Measurements from ENCODE around the gene STARD5.
"Not testable (repeated sequence)": the region's sequence is repeated elsewhere in the genome, so short reads cannot be mapped to it uniquely, and the experiment has no call there.

The STARD5 gene

DNA sequence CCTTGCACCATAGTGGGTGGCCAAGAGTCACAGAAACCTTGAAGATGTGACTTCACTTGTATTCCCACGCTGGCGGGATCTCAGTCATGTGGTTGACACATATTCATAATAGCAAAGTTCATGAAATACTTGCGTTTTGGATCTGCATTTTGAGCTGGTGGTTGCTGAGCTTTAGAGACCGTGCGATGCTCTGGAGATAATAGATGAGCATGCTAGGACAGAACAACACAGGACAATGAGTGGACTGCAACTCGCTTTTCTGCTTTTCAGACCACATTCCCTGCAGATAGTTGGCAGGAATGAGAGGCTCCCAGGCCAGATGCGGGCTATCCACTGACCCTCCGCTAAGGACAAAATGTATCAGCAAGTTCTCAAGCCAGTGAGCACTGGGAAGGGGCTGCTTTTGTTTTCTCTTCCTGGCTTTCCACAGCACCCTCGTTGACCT is 13.8 kb upstream of the STARD5 start:
- Histone ChIP-seq H3K27ac (ENCODE audit: low read length) (no peak overlapping the region), H3K36me3 (ENCODE audit: control insufficient read depth, insufficient read depth, low read length) (no peaks in the 10 kb centered on the region), H3K4me3 (ENCODE audit: low read length) (no peak overlapping the region), H3K4me1 (ENCODE audit: control insufficient read depth, insufficient read depth, low read length) (no peaks in the 10 kb centered on the region; the same call in 1 of the 2 replicates), H3K27me3 (ENCODE audit: control insufficient read depth, insufficient read depth, low read length) (no peaks in the 10 kb centered on the region), H3K9me3 (ENCODE audit: control insufficient read depth, insufficient read depth, low read length) (no peaks in the 10 kb centered on the region)
- DNase-seq (ENCODE audit: low read depth, low spot score) = no peak
- WGBS (ENCODE audit: insufficient coverage, insufficient read length) = no CpG with 5 or more reads among the region's 9 CpGs

DNA sequence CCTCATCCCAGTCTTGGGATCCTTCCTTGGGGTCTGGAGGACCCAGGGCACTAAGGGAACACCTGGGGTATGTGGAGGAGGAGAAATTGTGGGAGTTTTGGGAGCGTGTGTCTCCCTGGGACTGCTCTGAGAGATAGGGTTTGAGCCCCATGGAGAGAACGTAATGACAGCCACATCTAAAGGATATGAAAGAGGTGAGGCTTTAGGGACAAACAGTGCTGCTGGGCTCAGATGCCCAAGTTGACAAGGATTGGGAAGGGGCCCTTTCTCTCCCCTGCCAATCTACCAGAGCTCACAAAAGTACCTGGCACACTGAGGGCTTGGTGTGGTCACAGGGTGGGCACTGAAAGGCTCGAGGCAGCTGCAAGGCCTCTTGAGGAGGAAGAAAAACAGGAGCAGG is 13.3 kb upstream of the STARD5 start:
- no peaks in the 10 kb centered on the region for H3K27me3 ChIP-seq (ENCODE audit: control insufficient read depth, insufficient read depth, low read length)
- no peak overlapping the region for H3K27ac ChIP-seq (ENCODE audit: low read length)
- no peaks in the 10 kb centered on the region for H3K36me3 ChIP-seq (ENCODE audit: control insufficient read depth, insufficient read depth, low read length)
- H3K4me3 ChIP-seq (ENCODE audit: low read length) = no peak overlapping the region
- H3K4me1 ChIP-seq (ENCODE audit: control insufficient read depth, insufficient read depth, low read length) = no peaks in the 10 kb centered on the region; the same call in 1 of the 2 replicates
- DNase-seq (ENCODE audit: low read depth, low spot score) = no peak
- no CpG with 5 or more reads among the region's 3 CpGs for WGBS (ENCODE audit: insufficient coverage, insufficient read length)
- no peaks in the 10 kb centered on the region for H3K9me3 ChIP-seq (ENCODE audit: control insufficient read depth, insufficient read depth, low read length)

DNA sequence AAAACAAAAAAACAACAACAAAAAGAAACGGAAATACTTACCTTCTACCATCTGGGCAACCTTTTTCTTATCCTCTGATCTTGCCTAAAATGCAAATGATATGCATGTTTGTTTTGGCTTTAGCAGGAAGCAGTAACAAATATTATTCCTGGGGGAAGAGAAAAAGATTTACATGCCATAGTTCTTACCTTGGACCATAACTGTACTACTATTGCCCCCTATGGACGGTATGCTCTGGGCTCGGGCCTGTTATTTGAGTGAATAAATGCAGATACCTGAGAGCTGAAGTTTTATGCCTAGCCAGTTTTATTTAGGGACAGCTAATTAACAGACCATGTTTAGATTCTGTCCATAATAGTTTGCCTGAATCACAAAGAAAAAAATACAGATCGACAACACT is 12.6 kb upstream of the STARD5 start:
- Histone ChIP-seq H3K36me3 (ENCODE audit: control insufficient read depth, insufficient read depth, low read length) (no peaks in the 10 kb centered on the region), H3K27ac (ENCODE audit: low read length) (no peak overlapping the region), H3K9me3 (ENCODE audit: control insufficient read depth, insufficient read depth, low read length) (no peaks in the 10 kb centered on the region), H3K4me3 (ENCODE audit: low read length) (no peak overlapping the region), H3K4me1 (ENCODE audit: control insufficient read depth, insufficient read depth, low read length) (no peaks in the 10 kb centered on the region; the same call in 1 of the 2 replicates), H3K27me3 (ENCODE audit: control insufficient read depth, insufficient read depth, low read length) (no peaks in the 10 kb centered on the region)
- WGBS (ENCODE audit: insufficient coverage, insufficient read length) = no CpG with 5 or more reads among the region's 4 CpGs
- no peak for DNase-seq (ENCODE audit: low read depth, low spot score)

DNA sequence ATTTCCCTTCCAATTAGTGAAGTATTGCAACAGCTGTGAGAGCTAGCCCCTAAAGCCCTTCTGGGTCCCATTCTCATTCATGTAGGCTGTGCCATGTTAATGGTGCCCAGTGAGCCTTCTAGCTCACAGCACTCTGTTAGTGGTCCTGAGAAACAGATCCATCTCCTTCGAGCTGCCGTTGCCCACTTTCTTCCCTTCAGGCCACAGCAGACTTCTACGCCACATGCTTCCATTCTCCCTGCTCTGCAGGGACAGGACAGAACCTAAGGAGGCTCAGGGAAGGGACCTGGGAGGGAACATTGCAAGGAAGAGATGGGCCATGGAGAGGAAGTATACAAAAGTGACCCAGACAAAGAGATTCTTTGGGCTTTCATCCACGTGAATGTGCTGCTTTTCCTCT is 11.7 kb upstream of the STARD5 start:
- no peaks in the 10 kb centered on the region for H3K27me3 ChIP-seq (ENCODE audit: control insufficient read depth, insufficient read depth, low read length)
- no peak overlapping the region for H3K27ac ChIP-seq (ENCODE audit: low read length)
- no peaks in the 10 kb centered on the region; the same call in 1 of the 2 replicates for H3K4me1 ChIP-seq (ENCODE audit: control insufficient read depth, insufficient read depth, low read length)
- no peaks in the 10 kb centered on the region for H3K36me3 ChIP-seq (ENCODE audit: control insufficient read depth, insufficient read depth, low read length)
- H3K4me3 ChIP-seq (ENCODE audit: low read length) = no peak overlapping the region
- no peaks in the 10 kb centered on the region for H3K9me3 ChIP-seq (ENCODE audit: control insufficient read depth, insufficient read depth, low read length)
- no peak for DNase-seq (ENCODE audit: low read depth, low spot score)
- no CpG with 5 or more reads among the region's 4 CpGs for WGBS (ENCODE audit: insufficient coverage, insufficient read length)

DNA sequence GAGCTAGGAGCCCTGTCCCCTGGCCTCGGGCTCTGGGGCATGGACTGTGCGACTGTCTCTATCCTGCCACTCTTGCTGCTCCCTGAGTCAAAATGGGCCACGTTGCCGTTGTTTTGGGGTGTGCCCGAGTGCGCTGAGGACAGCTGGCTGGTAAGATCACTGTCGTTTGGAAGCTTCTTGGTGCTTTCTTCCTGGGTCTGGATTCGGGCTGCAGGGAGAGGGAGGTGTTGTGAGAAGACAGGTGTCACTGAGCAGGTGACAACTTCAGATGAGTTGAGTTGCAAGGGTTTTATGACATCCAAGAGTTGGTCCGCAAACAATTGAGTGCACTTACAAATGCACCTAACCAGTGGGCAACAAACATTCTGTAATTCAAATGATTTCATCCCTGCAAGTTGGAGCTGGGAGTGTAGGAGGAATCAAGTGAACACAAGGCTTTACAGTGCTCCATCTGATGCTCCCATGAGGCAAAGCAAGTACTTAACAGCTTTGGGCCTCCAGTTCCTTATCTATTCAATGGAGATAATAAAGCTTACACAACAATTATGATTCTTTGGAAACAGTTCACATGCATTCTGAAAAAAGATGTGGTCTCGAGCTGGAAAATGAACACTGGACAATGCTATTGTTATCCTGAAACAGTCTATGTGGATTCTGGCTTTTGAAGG is 11.0 kb upstream of the STARD5 start:
- Histone ChIP-seq H3K4me3 (ENCODE audit: low read length) (no peak overlapping the region), H3K27ac (ENCODE audit: low read length) (no peak overlapping the region), H3K9me3 (ENCODE audit: control insufficient read depth, insufficient read depth, low read length) (no peaks in the 10 kb centered on the region), H3K27me3 (ENCODE audit: control insufficient read depth, insufficient read depth, low read length) (no peaks in the 10 kb centered on the region), H3K4me1 (ENCODE audit: control insufficient read depth, insufficient read depth, low read length) (no peaks in the 10 kb centered on the region; the same call in 1 of the 2 replicates), H3K36me3 (ENCODE audit: control insufficient read depth, insufficient read depth, low read length) (no peaks in the 10 kb centered on the region)
- DNase-seq (ENCODE audit: low read depth, low spot score) = no peak
- no CpG with 5 or more reads among the region's 10 CpGs for WGBS (ENCODE audit: insufficient coverage, insufficient read length)

DNA sequence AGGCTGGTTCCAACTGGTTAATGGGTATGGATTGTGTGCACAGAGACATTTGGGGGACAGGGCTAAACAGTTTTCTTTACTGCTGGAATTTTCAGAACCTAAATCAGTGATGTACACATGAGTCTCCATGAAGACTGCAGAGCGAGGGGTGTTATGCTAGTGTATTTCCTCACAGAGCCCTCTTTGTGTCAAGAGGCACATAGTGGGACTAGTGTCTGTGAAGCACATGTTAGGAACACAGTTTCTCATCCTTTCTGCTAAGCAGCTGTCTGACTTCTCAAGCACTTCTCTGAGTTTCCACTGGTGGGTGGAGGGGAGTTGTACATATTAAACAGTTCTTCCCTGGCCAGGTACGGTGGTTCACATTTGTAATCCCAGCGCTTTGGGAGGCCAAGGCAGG is 9.4 kb upstream of the STARD5 start:
- Histone ChIP-seq H3K36me3 (ENCODE audit: control insufficient read depth, insufficient read depth, low read length) (no peaks in the 10 kb centered on the region), H3K27me3 (ENCODE audit: control insufficient read depth, insufficient read depth, low read length) (no peaks in the 10 kb centered on the region), H3K9me3 (ENCODE audit: control insufficient read depth, insufficient read depth, low read length) (no peaks in the 10 kb centered on the region), H3K27ac (ENCODE audit: low read length) (no peak overlapping the region), H3K4me1 (ENCODE audit: control insufficient read depth, insufficient read depth, low read length) (no peaks in the 10 kb centered on the region; the same call in 1 of the 2 replicates), H3K4me3 (ENCODE audit: low read length) (no peak overlapping the region)
- no CpG with 5 or more reads among the region's 3 CpGs for WGBS (ENCODE audit: insufficient coverage, insufficient read length)
- DNase-seq (ENCODE audit: low read depth, low spot score) = no peak

DNA sequence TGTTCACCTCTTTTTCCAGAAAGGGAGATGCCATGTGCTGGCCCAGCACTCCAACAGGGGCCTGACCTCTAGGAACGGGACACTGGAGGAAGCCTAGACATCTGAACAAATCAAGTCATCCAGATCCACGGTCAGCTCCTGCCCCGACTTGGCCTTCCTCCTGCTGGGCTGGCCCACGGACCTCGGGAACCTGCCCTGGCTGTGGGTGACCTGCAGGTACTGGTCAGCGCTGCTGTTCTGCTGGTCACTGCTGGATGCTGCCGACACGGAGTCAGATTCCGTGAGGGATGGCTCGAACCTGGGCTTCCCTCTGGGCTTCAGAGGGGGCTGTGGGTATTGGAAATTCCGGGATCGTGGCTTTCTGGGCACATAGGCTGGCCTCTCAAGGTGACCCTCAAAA is 8.4 kb upstream of the STARD5 start:
- WGBS (ENCODE audit: insufficient coverage, insufficient read length) = no CpG with 5 or more reads among the region's 12 CpGs
- Histone ChIP-seq H3K9me3 (ENCODE audit: control insufficient read depth, insufficient read depth, low read length) (no peaks in the 10 kb centered on the region), H3K27me3 (ENCODE audit: control insufficient read depth, insufficient read depth, low read length) (no peaks in the 10 kb centered on the region)

DNA sequence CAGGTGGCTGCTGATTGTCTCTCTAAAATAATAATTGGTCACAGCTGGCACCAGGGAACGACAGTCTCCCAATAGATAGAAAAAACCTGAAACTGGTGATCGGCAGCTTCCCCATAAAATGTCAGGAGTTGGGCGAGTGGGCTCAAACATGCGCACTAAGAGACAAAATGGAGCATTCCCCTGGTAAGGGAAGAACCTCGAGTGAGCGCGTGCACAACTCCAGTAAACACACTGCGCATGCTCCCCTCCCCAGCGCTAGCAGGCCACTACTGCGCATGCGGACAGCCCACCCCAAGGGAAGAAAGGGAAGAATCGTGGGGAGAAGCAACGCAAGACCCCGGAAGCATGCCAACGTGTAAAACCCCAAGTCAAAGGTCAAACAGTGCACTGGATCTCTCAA is 7.7 kb upstream of the STARD5 start:
- WGBS (ENCODE audit: insufficient coverage, insufficient read length) = no CpG with 5 or more reads among the region's 15 CpGs
- Histone ChIP-seq H3K36me3 (ENCODE audit: control insufficient read depth, insufficient read depth, low read length) (no peaks in the 10 kb centered on the region), H3K4me1 (ENCODE audit: control insufficient read depth, insufficient read depth, low read length) (no peaks in the 10 kb centered on the region; the same call in 1 of the 2 replicates), H3K27me3 (ENCODE audit: control insufficient read depth, insufficient read depth, low read length) (no peaks in the 10 kb centered on the region), H3K4me3 (ENCODE audit: low read length) (no peak overlapping the region), H3K27ac (ENCODE audit: low read length) (no peak overlapping the region), H3K9me3 (ENCODE audit: control insufficient read depth, insufficient read depth, low read length) (no peaks in the 10 kb centered on the region)
- no peak for DNase-seq (ENCODE audit: low read depth, low spot score)

More for the DNA sequence above, 8.4 kb upstream of the STARD5 start:
- H3K36me3 ChIP-seq (ENCODE audit: control insufficient read depth, insufficient read depth, low read length) = no peaks in the 10 kb centered on the region
- H3K4me1 ChIP-seq (ENCODE audit: control insufficient read depth, insufficient read depth, low read length) = no peaks in the 10 kb centered on the region; the same call in 1 of the 2 replicates
- DNase-seq (ENCODE audit: low read depth, low spot score) = no peak
- H3K4me3 ChIP-seq (ENCODE audit: low read length) = no peak overlapping the region
- H3K27ac ChIP-seq (ENCODE audit: low read length) = no peak overlapping the region

DNA sequence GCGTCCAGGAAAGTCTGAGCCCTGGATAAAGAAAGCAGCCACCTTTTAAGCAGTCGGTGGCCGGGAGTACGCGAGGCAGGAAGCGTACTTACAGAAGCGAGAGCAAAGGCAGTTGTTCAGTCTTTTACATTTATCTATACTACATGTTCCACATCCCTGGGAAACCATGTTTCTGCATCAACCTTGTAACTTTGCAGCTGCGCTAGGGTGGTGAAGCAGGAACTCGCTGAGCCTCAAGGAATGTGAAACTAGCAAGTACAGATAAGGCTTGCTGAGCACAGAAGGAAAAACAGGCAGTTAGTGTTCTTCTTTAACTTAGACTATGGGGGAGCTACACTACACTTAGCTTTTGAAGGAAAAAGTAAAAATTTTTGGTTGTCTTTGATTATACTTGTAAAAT is 7.2 kb upstream of the STARD5 start:
- H3K9me3 ChIP-seq (ENCODE audit: control insufficient read depth, insufficient read depth, low read length); H3K4me3 ChIP-seq (ENCODE audit: low read length); H3K4me1 ChIP-seq (ENCODE audit: control insufficient read depth, insufficient read depth, low read length); H3K36me3 ChIP-seq (ENCODE audit: control insufficient read depth, insufficient read depth, low read length); H3K27me3 ChIP-seq (ENCODE audit: control insufficient read depth, insufficient read depth, low read length); H3K27ac ChIP-seq (ENCODE audit: low read length); DNase-seq (ENCODE audit: low read depth, low spot score): not testable (repeated sequence)
- WGBS (ENCODE audit: insufficient coverage, insufficient read length) = no CpG with 5 or more reads among the region's 9 CpGs

DNA sequence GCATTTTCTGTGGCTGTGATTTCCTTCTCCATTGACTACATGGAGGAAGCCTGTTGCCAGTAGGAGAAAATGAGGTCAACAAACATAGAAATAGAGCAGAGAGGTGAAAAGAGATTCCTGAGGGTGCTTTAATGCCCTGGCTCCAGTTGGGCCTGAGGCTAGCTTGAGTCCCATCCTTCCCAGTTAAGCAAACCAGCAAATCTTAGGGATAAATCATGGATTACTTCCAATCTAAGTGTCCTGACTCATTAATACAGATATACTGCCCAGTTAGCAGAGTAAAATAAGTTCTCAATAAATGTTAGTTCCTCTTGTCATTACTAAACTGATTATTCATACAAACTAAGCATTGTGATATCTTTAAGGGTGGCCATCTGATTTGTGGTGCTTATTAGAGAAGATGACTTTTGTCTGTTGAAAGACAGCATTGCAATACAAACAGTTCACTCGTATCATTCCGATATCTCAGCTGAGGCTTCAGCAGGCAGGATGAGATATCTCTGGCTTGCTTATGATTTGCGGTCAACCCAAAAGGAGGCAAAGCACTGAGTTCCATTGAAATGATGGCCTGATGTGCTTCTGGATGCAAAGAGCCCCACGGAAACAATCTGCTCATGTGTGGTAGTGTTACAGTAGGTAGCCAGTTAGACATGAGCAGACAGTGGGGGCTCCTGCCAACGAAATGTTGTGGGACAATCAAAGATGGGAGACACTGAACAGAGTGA is 6.6 kb upstream of the STARD5 start:
- Histone ChIP-seq H3K4me1 (ENCODE audit: control insufficient read depth, insufficient read depth, low read length) (no peaks in the 10 kb centered on the region; the same call in 1 of the 2 replicates), H3K4me3 (ENCODE audit: low read length) (no peak overlapping the region), H3K27ac (ENCODE audit: low read length) (no peak overlapping the region), H3K9me3 (ENCODE audit: control insufficient read depth, insufficient read depth, low read length) (no peaks in the 10 kb centered on the region), H3K27me3 (ENCODE audit: control insufficient read depth, insufficient read depth, low read length) (no peaks in the 10 kb centered on the region), H3K36me3 (ENCODE audit: control insufficient read depth, insufficient read depth, low read length) (no peaks in the 10 kb centered on the region)
- no peak for DNase-seq (ENCODE audit: low read depth, low spot score)
- whole genome bisulfite sequencing (ENCODE audit: insufficient coverage, insufficient read length) = no CpG with 5 or more reads among the region's 5 CpGs

All from iPS DF 6.9 (cell line).